Thyroid gland (tissue), 4 donors: ENCODE data around the gene POMT1.

ENCODE experiments used
- POLR2A ChIP-seq, 2 donors: fragments of 450-650 bp; IDR thresholded peaks; one replicate each; pipeline ENCODE4 v1.6.1; 2017; ENCODE audit warnings: antibody characterized with exemption in 2 of 2, mild to moderate bottlenecking in 2 of 2, moderate library complexity in 1 of 2
- TF ChIP-seq, protein P1 (sequence below), 6 experiments: fragments of 200-600 bp in 3 of 6; fragments of 450-650 bp in 3 of 6; sonication (generic) in 3 of 6; IDR thresholded peaks; one replicate each; pipeline ENCODE4 v1.5.1; 2016 to 2019; ENCODE audit warnings: antibody characterized with exemption in 6 of 6, mild to moderate bottlenecking in 2 of 6, inconsistent platforms in 1 of 6, moderate library complexity in 1 of 6

DNA sequence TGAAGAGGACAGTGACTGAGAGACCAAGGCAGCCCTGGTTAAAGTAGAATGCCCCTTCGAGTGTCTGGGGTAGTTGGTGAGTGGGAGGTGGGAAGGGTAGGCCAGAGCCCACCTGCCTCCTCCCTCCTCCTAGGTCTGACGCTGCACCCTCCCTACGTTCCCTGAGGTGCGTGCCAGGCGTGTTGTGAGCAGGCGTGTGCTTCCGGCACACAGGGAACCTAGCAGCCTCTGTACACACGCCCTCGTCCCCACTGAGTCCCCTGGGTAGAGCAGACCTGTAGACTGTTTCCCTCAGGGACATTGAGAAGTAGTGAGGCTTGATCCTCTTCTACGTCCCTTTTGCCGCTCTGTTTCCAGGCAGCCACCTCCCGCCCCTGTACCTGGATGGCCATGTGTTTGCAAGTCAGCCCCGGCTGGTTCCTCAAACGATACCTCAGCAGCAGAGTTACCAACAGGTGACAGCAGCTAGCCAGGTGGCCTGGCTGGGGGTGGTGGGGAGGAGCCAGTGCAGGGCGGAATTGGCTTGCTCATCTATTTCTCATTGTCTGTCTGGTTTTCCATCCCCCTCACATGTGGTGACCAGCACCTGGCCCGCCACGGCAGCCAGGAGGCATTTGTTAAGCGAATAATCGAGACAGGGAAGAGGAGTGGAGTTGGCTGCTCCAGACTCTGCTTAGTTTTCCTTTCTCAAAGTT lies 16.8 kb upstream of the POMT1 start:
- TF ChIP-seq, protein P1, sequence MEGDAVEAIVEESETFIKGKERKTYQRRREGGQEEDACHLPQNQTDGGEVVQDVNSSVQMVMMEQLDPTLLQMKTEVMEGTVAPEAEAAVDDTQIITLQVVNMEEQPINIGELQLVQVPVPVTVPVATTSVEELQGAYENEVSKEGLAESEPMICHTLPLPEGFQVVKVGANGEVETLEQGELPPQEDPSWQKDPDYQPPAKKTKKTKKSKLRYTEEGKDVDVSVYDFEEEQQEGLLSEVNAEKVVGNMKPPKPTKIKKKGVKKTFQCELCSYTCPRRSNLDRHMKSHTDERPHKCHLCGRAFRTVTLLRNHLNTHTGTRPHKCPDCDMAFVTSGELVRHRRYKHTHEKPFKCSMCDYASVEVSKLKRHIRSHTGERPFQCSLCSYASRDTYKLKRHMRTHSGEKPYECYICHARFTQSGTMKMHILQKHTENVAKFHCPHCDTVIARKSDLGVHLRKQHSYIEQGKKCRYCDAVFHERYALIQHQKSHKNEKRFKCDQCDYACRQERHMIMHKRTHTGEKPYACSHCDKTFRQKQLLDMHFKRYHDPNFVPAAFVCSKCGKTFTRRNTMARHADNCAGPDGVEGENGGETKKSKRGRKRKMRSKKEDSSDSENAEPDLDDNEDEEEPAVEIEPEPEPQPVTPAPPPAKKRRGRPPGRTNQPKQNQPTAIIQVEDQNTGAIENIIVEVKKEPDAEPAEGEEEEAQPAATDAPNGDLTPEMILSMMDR (IDR thresholded peaks at IDR 0.05) = no peak
- TF ChIP-seq POLR2A (IDR thresholded peaks at IDR 0.05) = no peak
